Measurements from ENCODE around the gene KRT28.

DNA sequence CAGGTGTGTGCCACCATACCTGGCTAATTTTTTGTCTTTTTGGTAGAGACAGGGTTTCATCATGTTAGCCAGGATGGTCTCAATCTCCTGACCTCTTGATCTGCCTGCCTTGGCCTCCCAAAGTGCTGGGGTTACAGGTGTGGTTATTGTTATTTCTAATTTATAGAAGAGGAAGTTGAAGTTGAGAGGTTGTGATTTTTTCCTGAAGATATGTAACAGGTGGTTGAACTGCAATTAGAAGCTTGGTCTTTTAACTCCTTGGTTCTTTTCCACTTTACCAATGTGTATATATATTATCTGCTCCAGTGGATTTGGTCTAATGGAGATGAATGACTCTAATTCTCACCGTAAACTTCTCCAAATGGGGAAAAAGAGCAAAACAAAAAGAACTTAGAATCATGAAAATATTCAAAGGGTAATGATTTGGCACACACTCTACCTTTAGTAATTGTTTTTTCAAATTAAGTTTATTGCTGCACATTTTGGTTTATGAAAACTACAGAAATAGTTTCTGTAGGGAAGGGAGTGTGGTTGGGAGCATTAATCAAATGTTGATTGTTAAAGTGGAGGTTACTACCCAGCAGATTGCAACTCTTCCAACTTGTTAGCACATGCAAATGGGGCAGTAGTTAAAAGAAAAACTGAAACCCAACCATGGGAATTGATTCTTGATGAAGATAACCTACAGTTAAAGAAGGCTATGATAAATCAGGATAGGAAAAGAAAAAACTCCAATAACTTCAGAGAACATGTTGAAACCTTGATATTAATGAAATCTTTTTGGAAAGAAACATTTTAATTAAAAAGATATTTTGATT, 24.5 kb upstream of the KRT28 start:
- TF ChIP-seq, protein P1, sequence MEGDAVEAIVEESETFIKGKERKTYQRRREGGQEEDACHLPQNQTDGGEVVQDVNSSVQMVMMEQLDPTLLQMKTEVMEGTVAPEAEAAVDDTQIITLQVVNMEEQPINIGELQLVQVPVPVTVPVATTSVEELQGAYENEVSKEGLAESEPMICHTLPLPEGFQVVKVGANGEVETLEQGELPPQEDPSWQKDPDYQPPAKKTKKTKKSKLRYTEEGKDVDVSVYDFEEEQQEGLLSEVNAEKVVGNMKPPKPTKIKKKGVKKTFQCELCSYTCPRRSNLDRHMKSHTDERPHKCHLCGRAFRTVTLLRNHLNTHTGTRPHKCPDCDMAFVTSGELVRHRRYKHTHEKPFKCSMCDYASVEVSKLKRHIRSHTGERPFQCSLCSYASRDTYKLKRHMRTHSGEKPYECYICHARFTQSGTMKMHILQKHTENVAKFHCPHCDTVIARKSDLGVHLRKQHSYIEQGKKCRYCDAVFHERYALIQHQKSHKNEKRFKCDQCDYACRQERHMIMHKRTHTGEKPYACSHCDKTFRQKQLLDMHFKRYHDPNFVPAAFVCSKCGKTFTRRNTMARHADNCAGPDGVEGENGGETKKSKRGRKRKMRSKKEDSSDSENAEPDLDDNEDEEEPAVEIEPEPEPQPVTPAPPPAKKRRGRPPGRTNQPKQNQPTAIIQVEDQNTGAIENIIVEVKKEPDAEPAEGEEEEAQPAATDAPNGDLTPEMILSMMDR (IDR thresholded peaks at IDR 0.05) = no peak
- TF ChIP-seq POLR2A (IDR thresholded peaks at IDR 0.05) = no peak

Measured in adrenal gland (tissue), 5 donors.